ENCODE data around the gene DPYD. TPM values are rescaled to one million over a fixed set of nuclear protein-coding genes. Genes with fewer than 3 reads are reported as not detected.

The DPYD gene
- total RNA-seq, 1 donor from 2014 or later: 11.9 TPM

- no peak overlapping the region for H3K27ac Mint-ChIP-seq
- H3K4me3 Mint-ChIP-seq (ENCODE audit: low read depth): no peak overlapping the region
- no peaks in the 10 kb centered on the region for H3K9me3 Mint-ChIP-seq
- no peak for DNase-seq (ENCODE audit: low spot score)
- no peaks in the 10 kb centered on the region for H3K4me1 Mint-ChIP-seq (ENCODE audit: low read depth)
- no peaks in the 10 kb centered on the region for H3K36me3 Mint-ChIP-seq (ENCODE audit: low read depth)
- intact Hi-C loops (cut with micrococcal nuclease): no loop called here
- H3K27me3 Mint-ChIP-seq (ENCODE audit: low read depth): no peaks in the 10 kb centered on the region
Observed at GRCh38 chr1:97744977-97745376, 175.9 kb downstream of the DPYD start.

- DNase-seq (ENCODE audit: low spot score): no peak
- no peaks in the 10 kb centered on the region for H3K9me3 Mint-ChIP-seq
- intact Hi-C loops (cut with micrococcal nuclease): no loop called here
- H3K36me3 Mint-ChIP-seq (ENCODE audit: low read depth): no peaks in the 10 kb centered on the region
- H3K4me1 Mint-ChIP-seq (ENCODE audit: low read depth): no peaks in the 10 kb centered on the region
- H3K27me3 Mint-ChIP-seq (ENCODE audit: low read depth): no peaks in the 10 kb centered on the region
- H3K4me3 Mint-ChIP-seq (ENCODE audit: low read depth): no peak overlapping the region
- H3K27ac Mint-ChIP-seq: no peak overlapping the region
Observed at GRCh38 chr1:97743129-97743528, 177.7 kb downstream of the DPYD start.

- Mint-ChIP-seq H3K4me1 (ENCODE audit: low read depth) (no peaks in the 10 kb centered on the region), H3K27ac (no peak overlapping the region), H3K9me3 (no peaks in the 10 kb centered on the region), H3K36me3 (ENCODE audit: low read depth) (no peaks in the 10 kb centered on the region), H3K27me3 (ENCODE audit: low read depth) (no peaks in the 10 kb centered on the region), H3K4me3 (ENCODE audit: low read depth) (no peak overlapping the region)
- intact Hi-C loops (cut with micrococcal nuclease): no loop called here
- no peak for DNase-seq (ENCODE audit: low spot score)
Observed at GRCh38 chr1:97740891-97741290, 179.9 kb downstream of the DPYD start.

- H3K27ac Mint-ChIP-seq: no peak overlapping the region
- H3K36me3 Mint-ChIP-seq (ENCODE audit: low read depth): no peaks in the 10 kb centered on the region
- no peak for DNase-seq (ENCODE audit: low spot score)
- intact Hi-C loops (cut with micrococcal nuclease): no loop called here
- no peaks in the 10 kb centered on the region for H3K4me1 Mint-ChIP-seq (ENCODE audit: low read depth)
- H3K9me3 Mint-ChIP-seq: no peaks in the 10 kb centered on the region
- no peak overlapping the region for H3K4me3 Mint-ChIP-seq (ENCODE audit: low read depth)
- H3K27me3 Mint-ChIP-seq (ENCODE audit: low read depth): no peaks in the 10 kb centered on the region
Observed at GRCh38 chr1:97739596-97740103, 181.2 kb downstream of the DPYD start.

GRCh38 chr1:97738270-97738669 is 182.6 kb downstream of the DPYD start:
- H3K36me3 Mint-ChIP-seq (ENCODE audit: low read depth): no peaks in the 10 kb centered on the region
- no peaks in the 10 kb centered on the region for H3K4me1 Mint-ChIP-seq (ENCODE audit: low read depth)
- no peak overlapping the region for H3K27ac Mint-ChIP-seq
- no peaks in the 10 kb centered on the region for H3K27me3 Mint-ChIP-seq (ENCODE audit: low read depth)
- H3K4me3 Mint-ChIP-seq (ENCODE audit: low read depth): no peak overlapping the region
- no peak for DNase-seq (ENCODE audit: low spot score)
- no peaks in the 10 kb centered on the region for H3K9me3 Mint-ChIP-seq
- intact Hi-C loops (cut with micrococcal nuclease): no loop called here

- intact Hi-C loops (cut with micrococcal nuclease): no loop called here
- H3K9me3 Mint-ChIP-seq: no peaks in the 10 kb centered on the region
- no peaks in the 10 kb centered on the region for H3K36me3 Mint-ChIP-seq (ENCODE audit: low read depth)
- H3K4me3 Mint-ChIP-seq (ENCODE audit: low read depth): no peak overlapping the region
- no peaks in the 10 kb centered on the region for H3K4me1 Mint-ChIP-seq (ENCODE audit: low read depth)
- no peak overlapping the region for H3K27ac Mint-ChIP-seq
- H3K27me3 Mint-ChIP-seq (ENCODE audit: low read depth): no peaks in the 10 kb centered on the region
- DNase-seq (ENCODE audit: low spot score): no peak
Observed at GRCh38 chr1:97730271-97730670, 190.6 kb downstream of the DPYD start.

- Mint-ChIP-seq H3K9me3 (no peaks in the 10 kb centered on the region), H3K36me3 (ENCODE audit: low read depth) (no peaks in the 10 kb centered on the region), H3K4me1 (ENCODE audit: low read depth) (no peaks in the 10 kb centered on the region), H3K4me3 (ENCODE audit: low read depth) (no peak overlapping the region), H3K27me3 (ENCODE audit: low read depth) (no peaks in the 10 kb centered on the region), H3K27ac (no peak overlapping the region)
- DNase-seq (ENCODE audit: low spot score): no peak
- intact Hi-C loops (cut with micrococcal nuclease): no loop called here
Observed at GRCh38 chr1:97728436-97728835, 192.4 kb downstream of the DPYD start.

GRCh38 chr1:97727029-97727428 is 193.8 kb downstream of the DPYD start:
- intact Hi-C loops (cut with micrococcal nuclease): no loop called here
- Mint-ChIP-seq H3K36me3 (ENCODE audit: low read depth) (no peaks in the 10 kb centered on the region), H3K27ac (no peak overlapping the region), H3K27me3 (ENCODE audit: low read depth) (no peaks in the 10 kb centered on the region), H3K9me3 (no peaks in the 10 kb centered on the region), H3K4me1 (ENCODE audit: low read depth) (no peaks in the 10 kb centered on the region), H3K4me3 (ENCODE audit: low read depth) (no peak overlapping the region)
- DNase-seq (ENCODE audit: low spot score): no peak

GRCh38 chr1:97726386-97726785 is 194.4 kb downstream of the DPYD start:
- H3K27ac Mint-ChIP-seq: no peak overlapping the region
- H3K9me3 Mint-ChIP-seq: no peaks in the 10 kb centered on the region
- no peak for DNase-seq (ENCODE audit: low spot score)
- no peak overlapping the region for H3K4me3 Mint-ChIP-seq (ENCODE audit: low read depth)
- no peaks in the 10 kb centered on the region for H3K4me1 Mint-ChIP-seq (ENCODE audit: low read depth)
- intact Hi-C loops (cut with micrococcal nuclease): no loop called here
- H3K27me3 Mint-ChIP-seq (ENCODE audit: low read depth): no peaks in the 10 kb centered on the region
- no peaks in the 10 kb centered on the region for H3K36me3 Mint-ChIP-seq (ENCODE audit: low read depth)

- intact Hi-C loops (cut with micrococcal nuclease): no loop called here
Observed at GRCh38 chr1:97721221-97721620, 199.6 kb downstream of the DPYD start.

GRCh38 chr1:97712980-97713379 is 207.9 kb downstream of the DPYD start:
- intact Hi-C loops (cut with micrococcal nuclease): no loop called here
- Mint-ChIP-seq H3K4me1 (ENCODE audit: low read depth) (no peaks in the 10 kb centered on the region), H3K9me3 (no peaks in the 10 kb centered on the region), H3K27me3 (ENCODE audit: low read depth) (no peaks in the 10 kb centered on the region), H3K36me3 (ENCODE audit: low read depth) (peaks cover 6% of the 10 kb centered on the region), H3K4me3 (ENCODE audit: low read depth) (no peak overlapping the region), H3K27ac (no peak overlapping the region)
- DNase-seq (ENCODE audit: low spot score): no peak

More at GRCh38 chr1:97721221-97721620, 199.6 kb downstream of the DPYD start:
- Mint-ChIP-seq H3K9me3 (no peaks in the 10 kb centered on the region), H3K27me3 (ENCODE audit: low read depth) (no peaks in the 10 kb centered on the region), H3K27ac (no peak overlapping the region), H3K4me3 (ENCODE audit: low read depth) (no peak overlapping the region), H3K4me1 (ENCODE audit: low read depth) (no peaks in the 10 kb centered on the region), H3K36me3 (ENCODE audit: low read depth) (peaks cover 12% of the 10 kb centered on the region)
- DNase-seq (ENCODE audit: low spot score): no peak

- Mint-ChIP-seq H3K36me3 (ENCODE audit: low read depth) (no peaks in the 10 kb centered on the region), H3K4me1 (ENCODE audit: low read depth) (no peaks in the 10 kb centered on the region), H3K27me3 (ENCODE audit: low read depth) (no peaks in the 10 kb centered on the region), H3K4me3 (ENCODE audit: low read depth) (no peak overlapping the region), H3K27ac (no peak overlapping the region), H3K9me3 (no peaks in the 10 kb centered on the region)
- intact Hi-C loops (cut with micrococcal nuclease): no loop called here
- DNase-seq (ENCODE audit: low spot score): no peak
Observed at GRCh38 chr1:97711858-97712257, 209.0 kb downstream of the DPYD start.

- Mint-ChIP-seq H3K27me3 (ENCODE audit: low read depth) (no peaks in the 10 kb centered on the region), H3K27ac (no peak overlapping the region), H3K9me3 (no peaks in the 10 kb centered on the region), H3K4me3 (ENCODE audit: low read depth) (no peak overlapping the region), H3K36me3 (ENCODE audit: low read depth) (no peaks in the 10 kb centered on the region), H3K4me1 (ENCODE audit: low read depth) (no peaks in the 10 kb centered on the region)
- intact Hi-C loops (cut with micrococcal nuclease): no loop called here
- DNase-seq (ENCODE audit: low spot score): no peak
Observed at GRCh38 chr1:97693601-97694000, 227.2 kb downstream of the DPYD start.

- H3K27ac Mint-ChIP-seq: no peak overlapping the region
- H3K4me3 Mint-ChIP-seq (ENCODE audit: low read depth): no peak overlapping the region
- H3K4me1 Mint-ChIP-seq (ENCODE audit: low read depth): no peaks in the 10 kb centered on the region
- H3K36me3 Mint-ChIP-seq (ENCODE audit: low read depth): no peaks in the 10 kb centered on the region
- intact Hi-C loops (cut with micrococcal nuclease): no loop called here
- DNase-seq (ENCODE audit: low spot score): no peak
- no peaks in the 10 kb centered on the region for H3K9me3 Mint-ChIP-seq
- no peaks in the 10 kb centered on the region for H3K27me3 Mint-ChIP-seq (ENCODE audit: low read depth)
Observed at GRCh38 chr1:97691325-97691724, 229.5 kb downstream of the DPYD start.
